ENCODE data around the gene MINK1.
"Not testable (repeated sequence)": the region's sequence is repeated elsewhere in the genome, so short reads cannot be mapped to it uniquely, and the experiment has no call there.

Gene MINK1

DNA sequence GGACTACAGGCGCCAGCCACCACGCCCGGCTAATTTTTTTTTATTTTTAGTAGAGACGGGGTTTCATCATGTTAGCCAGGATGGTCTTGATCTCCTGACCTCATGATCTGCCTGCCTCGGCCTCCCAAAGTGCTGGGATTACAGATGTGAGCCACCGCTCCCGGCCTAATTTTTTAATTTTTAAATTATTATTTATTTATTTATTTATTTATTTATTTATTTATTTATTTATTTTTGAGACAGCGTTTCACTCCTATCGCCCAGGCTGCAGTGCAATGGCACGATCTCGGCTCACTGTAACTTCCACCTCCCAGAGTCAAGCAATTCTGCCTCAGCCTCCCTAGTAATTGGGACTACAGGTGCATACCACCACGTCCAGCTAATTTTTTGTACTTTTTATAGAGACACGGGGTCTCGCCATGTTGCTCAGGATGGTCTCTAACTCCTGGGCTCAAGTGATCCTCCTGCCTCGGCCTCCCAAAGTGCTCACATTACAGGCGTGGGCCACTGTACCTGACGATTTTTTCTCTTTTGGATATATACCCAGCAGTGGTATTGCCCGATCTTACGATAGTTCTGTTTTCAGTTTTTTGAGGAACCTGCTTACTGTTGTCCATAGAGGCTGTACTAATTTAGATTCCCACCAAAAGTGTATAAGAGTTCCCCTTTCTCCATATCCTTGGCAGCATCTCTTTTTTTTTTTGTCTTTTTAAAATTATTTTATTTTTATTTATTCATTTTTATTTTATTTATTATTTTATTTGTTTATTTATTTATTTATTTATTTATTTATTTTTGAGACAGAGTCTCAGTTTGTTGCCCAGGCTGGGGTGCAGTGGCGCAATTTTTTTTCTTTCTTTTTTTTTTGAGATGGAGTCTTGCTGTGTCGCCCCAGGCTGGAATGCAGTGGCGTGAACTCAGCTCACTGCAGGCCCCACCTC, 36.2 kb downstream of the MINK1 start:
- not testable (repeated sequence) for DNase-seq

GRCh38 chr17:4870855-4871254, 37.7 kb downstream of the MINK1 start:
- no peak for DNase-seq

DNA sequence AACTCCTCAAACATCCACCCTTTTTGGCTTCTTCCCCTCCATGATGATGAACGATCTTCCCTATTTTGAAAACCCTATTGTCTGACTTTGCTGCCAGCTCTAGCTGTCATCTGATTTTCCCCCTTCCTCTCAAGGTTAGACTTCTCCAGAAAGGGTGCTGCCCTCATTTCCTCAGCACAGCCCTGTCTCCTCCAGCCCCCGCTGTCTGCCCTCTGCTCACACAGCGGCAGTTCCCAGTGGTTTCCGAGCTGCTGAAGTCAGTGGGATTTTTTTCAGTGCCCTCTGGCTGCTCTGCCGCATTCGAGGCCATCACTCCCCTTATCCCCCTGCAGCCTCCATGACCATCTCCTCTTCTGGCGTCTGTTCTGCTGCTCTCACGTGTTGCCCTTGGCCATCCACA, 39.6 kb downstream of the MINK1 start:
- DNase-seq = peak in 23 of 56 donors; percentile 13 to 60 (median 30)

GRCh38 chr17:4877089-4877488, 43.9 kb downstream of the MINK1 start:
- peak in 36 of 56 donors; percentile 11 to 76 (median 48) for DNase-seq

- DNase-seq = peak in 1 of 56 donors; percentile 29
These were observed 46.5 kb downstream of the MINK1 start for GRCh38 chr17:4879601-4880000.

DNA sequence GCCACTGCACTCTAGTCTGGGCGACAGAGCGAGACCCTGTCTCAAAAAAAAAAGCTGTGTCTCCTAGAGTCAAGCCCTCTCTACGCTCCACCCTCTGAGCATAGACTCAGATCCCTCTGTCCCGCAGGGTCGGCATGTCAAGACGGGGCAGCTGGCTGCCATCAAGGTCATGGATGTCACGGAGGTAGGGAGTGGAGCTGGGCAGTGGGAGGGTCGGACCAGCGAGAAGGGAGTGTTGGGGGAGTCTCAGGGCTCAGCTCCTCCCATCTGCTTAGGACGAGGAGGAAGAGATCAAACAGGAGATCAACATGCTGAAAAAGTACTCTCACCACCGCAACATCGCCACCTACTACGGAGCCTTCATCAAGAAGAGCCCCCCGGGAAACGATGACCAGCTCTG, 47.7 kb downstream of the MINK1 start:
- DNase-seq = no peak

GRCh38 chr17:4881761-4882555, 48.8 kb downstream of the MINK1 start:
- DNase-seq = peak in 36 of 56 donors; percentile 17 to 79 (median 48)

DNA sequence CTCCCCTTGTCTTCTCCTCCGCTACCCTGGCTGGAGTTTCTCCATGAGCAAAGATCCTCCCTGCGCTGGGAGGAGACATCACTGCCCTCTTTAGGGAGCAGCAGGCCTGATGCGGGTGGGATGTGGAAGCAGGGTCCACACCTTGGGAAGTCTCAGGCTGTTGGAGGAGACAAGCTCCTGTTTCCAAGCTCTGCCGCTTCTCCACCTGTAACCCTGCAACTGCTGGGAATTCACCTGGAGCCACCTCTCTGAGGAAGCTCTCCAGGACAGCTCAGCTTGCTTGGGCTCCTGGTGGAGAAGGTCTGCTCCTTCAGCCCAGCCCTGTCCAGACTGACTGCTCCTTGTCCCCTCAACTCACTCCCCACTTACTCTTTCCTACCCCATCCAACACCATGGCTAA, 51.3 kb downstream of the MINK1 start:
- no peak for DNase-seq

DNA sequence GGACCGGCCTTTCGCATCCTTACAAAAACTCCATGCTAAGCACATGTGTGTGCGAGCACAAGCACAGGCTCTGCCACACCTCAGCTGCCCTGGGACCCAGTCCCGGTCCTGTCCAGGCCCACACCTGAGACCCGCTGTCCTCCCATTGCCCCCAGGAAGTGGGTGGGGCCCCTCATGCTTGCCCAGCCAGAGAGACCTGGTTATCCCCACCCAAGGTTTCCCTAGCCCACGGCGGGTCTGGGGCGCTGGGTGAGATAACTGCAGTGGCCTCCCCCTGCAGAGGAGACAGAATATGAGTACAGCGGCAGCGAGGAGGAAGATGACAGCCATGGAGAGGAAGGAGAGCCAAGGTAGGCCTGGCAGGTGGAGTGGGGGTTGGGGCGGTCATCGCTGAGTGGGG, 53.7 kb downstream of the MINK1 start:
- DNase-seq = no peak

- no peak for DNase-seq
These were observed 54.4 kb downstream of the MINK1 start for GRCh38 chr17:4887581-4887980.

DNA sequence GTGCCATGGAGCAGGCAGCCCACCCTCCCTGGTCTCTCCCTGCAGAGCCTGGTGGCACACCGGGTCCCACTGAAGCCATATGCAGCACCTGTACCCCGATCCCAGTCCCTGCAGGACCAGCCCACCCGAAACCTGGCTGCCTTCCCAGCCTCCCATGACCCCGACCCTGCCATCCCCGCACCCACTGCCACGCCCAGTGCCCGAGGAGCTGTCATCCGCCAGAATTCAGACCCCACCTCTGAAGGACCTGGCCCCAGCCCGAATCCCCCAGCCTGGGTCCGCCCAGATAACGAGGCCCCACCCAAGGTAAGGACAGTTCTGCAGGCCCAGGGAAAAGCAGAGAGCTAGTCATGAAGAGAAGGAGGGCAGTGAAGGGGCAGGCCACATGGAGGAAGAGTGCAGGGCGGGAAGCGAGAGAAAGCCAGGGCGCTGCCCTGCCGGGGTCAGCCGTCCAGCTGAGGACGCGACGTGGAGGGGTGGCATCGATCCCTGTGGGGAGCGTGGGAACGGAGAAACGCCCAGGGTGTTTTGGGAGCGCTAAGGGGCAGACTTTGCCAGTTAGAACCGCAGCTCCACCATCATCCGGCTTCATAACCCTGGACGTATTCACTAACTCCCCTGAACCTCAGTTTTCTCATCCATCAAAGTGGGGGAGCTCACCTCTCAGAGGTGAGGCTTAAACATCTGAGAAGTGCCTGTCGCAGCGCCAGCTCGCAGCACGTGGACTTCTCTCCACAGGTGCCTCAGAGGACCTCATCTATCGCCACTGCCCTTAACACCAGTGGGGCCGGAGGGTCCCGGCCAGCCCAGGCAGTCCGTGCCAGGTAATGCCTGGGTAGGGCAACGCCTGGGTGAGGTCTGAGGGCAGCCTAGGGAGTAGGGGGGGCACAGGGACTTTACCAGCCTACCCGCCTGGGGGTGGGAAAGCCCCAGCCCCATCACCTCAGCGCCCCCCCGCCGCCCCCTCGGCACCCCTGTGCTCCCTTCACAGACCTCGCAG, 58.6 kb downstream of the MINK1 start:
- no peak for DNase-seq

DNA sequence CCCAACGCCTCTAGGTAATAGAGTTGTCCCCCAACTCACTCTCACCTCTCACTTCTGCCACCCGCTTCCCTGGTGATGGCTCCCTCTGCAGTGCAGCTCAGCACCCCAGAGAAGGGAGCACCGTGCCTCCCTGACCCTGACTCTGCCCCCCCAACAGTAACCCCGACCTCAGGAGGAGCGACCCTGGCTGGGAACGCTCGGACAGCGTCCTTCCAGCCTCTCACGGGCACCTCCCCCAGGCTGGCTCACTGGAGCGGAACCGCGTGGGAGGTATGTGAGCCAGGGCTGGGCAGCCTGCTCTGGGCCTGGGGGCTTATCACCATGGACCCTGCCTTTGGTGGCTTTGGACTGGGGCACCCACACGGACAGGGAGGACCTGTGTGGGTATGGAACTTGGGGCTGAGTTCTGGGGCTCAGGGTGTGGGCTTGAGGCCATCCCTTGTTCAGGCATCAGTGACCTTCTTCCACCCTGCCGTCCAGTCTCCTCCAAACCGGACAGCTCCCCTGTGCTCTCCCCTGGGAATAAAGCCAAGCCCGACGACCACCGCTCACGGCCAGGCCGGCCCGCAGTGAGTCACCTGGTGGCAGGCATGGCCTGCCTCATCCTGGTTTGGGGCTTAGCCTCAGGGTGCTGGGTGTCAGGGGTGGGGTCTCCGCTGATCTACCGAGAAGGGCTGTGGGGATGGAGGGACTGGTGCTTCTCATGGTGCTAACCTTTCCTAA, 59.5 kb downstream of the MINK1 start:
- DNase-seq = no peak

DNA sequence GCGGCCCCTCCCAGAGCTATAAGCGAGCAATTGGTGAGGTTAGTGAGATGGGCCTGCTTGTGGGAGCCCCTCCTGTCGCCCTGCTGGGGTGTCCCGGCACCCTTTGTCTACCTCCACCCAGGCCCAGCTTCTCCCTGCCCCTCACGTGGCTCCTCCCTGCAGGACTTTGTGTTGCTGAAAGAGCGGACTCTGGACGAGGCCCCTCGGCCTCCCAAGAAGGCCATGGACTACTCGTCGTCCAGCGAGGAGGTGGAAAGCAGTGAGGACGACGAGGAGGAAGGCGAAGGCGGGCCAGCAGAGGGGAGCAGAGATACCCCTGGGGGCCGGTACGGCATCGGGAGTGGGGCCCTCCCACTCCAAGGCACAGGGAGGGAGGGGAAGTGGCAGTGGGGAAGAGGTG, 60.1 kb downstream of the MINK1 start:
- DNase-seq = no peak

- DNase-seq = no peak
These were observed 60.8 kb downstream of the MINK1 start for GRCh38 chr17:4893721-4894560.

DNA sequence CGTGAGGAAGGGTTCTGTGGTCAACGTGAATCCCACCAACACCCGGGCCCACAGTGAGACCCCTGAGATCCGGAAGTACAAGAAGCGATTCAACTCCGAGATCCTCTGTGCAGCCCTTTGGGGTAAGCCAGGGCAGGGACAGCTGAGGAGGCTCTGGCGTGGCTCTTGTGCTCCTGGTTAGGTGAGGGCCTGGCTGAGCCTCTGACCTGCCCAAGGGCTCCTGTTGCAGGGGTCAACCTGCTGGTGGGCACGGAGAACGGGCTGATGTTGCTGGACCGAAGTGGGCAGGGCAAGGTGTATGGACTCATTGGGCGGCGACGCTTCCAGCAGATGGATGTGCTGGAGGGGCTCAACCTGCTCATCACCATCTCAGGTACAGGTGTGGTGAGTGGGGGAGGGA, 62.0 kb downstream of the MINK1 start:
- no peak for DNase-seq

GRCh38 chr17:4895657-4896331, 62.7 kb downstream of the MINK1 start:
- DNase-seq = no peak

- DNase-seq = no peak
These were observed 63.4 kb downstream of the MINK1 start for GRCh38 chr17:4896332-4897197.

DNA sequence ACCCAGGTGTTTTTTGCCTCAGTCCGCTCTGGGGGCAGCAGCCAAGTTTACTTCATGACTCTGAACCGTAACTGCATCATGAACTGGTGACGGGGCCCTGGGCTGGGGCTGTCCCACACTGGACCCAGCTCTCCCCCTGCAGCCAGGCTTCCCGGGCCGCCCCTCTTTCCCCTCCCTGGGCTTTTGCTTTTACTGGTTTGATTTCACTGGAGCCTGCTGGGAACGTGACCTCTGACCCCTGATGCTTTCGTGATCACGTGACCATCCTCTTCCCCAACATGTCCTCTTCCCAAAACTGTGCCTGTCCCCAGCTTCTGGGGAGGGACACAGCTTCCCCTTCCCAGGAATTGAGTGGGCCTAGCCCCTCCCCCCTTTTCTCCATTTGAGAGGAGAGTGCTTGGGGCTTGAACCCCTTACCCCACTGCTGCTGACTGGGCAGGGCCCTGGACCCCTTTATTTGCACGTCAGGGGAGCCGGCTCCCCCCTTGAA, 64.1 kb downstream of the MINK1 start:
- DNase-seq = peak in 1 of 56 donors; percentile 21

All from amygdala (tissue), 56 donors.